H9 (cell line): ENCODE data around the gene AKT1. TPM values are rescaled to one million over a fixed set of nuclear protein-coding genes. Genes with fewer than 3 reads are reported as not detected.

Experiments
- DNase-seq: peaks from one replicate; pipeline ENCODE4 v3.0.0-alpha.2; 2017
- H2AFZ ChIP-seq: one replicate; pipeline ENCODE4 v1.6.1; 2013; ENCODE audit warnings: mild to moderate bottlenecking, low read length, control low read depth, moderate library complexity
- H2AK5ac ChIP-seq: 2 replicates; pipeline ENCODE4 v1.6.1; 2013; ENCODE audit warnings: low read length, control low read depth, mixed read lengths; ENCODE audit not compliant: insufficient read length
- H2BK120ac ChIP-seq: one replicate; pipeline ENCODE4 v1.6.1; 2013; ENCODE audit warnings: low read depth, mild to moderate bottlenecking, low read length, control low read depth, inconsistent platforms; ENCODE audit not compliant: poor library complexity, severe bottlenecking
- H2BK12ac ChIP-seq: 2 replicates; pipeline ENCODE4 v1.6.1; 2013; ENCODE audit warnings: low read length, control low read depth, mixed read lengths, low read depth; ENCODE audit not compliant: insufficient read length
- H2BK15ac ChIP-seq: 2 replicates; pipeline ENCODE4 v1.6.1; 2013; ENCODE audit warnings: low read depth, low read length, control low read depth
- H2BK20ac ChIP-seq: one replicate; pipeline ENCODE4 v1.6.1; 2013; ENCODE audit warnings: low read depth, mild to moderate bottlenecking, low read length, control low read depth, inconsistent platforms; ENCODE audit not compliant: poor library complexity, severe bottlenecking
- H2BK5ac ChIP-seq: 2 replicates; pipeline ENCODE4 v1.6.1; 2013; ENCODE audit warnings: low read length, control low read depth, mixed read lengths; ENCODE audit not compliant: insufficient read length
- H3K14ac ChIP-seq: 2 replicates; pipeline ENCODE4 v1.6.1; 2013; ENCODE audit warnings: low read length, control low read depth; ENCODE audit not compliant: insufficient read depth
- H3K18ac ChIP-seq: 2 replicates; pipeline ENCODE4 v1.6.1; 2013; ENCODE audit warnings: low read depth, mild to moderate bottlenecking, mixed read lengths, low read length, control low read depth; ENCODE audit not compliant: insufficient read length
- H3K23ac ChIP-seq: 2 replicates; pipeline ENCODE4 v1.6.1; 2013; ENCODE audit warnings: low read length, control low read depth, mixed read lengths, low read depth; ENCODE audit not compliant: insufficient read length
- H3K23me2 ChIP-seq: 2 replicates; pipeline ENCODE4 v1.6.1; 2013; ENCODE audit warnings: low read depth, mild to moderate bottlenecking, mixed read lengths, low read length, control low read depth; ENCODE audit not compliant: insufficient read length, poor library complexity, severe bottlenecking
- H3K27ac ChIP-seq: 2 replicates; pipeline ENCODE4 v1.5.1; 2013; ENCODE audit warnings: low read length, control low read depth, mixed read lengths, low read depth; ENCODE audit not compliant: insufficient read length
- H3K27me3 ChIP-seq: 2 replicates; pipeline ENCODE4 v1.6.1; 2013; ENCODE audit warnings: low read length, control low read depth, inconsistent platforms; ENCODE audit not compliant: insufficient read depth
- H3K4ac ChIP-seq: 2 replicates; pipeline ENCODE4 v1.6.1; 2013; ENCODE audit warnings: low read depth, mild to moderate bottlenecking, control low read depth, inconsistent platforms, low read length, moderate library complexity
- H3K4me1 ChIP-seq: 2 replicates; pipeline ENCODE4 v1.6.1; 2013; ENCODE audit warnings: low read length, control low read depth, inconsistent platforms; ENCODE audit not compliant: insufficient read depth
- H3K4me2 ChIP-seq: 2 replicates; pipeline ENCODE4 v1.6.1; 2013; ENCODE audit warnings: low read length, control low read depth, mixed read lengths; ENCODE audit not compliant: insufficient read length, insufficient read depth
- H3K56ac ChIP-seq: 2 replicates; pipeline ENCODE4 v1.6.1; 2013; ENCODE audit warnings: low read depth, mild to moderate bottlenecking, mixed read lengths, low read length, control low read depth; ENCODE audit not compliant: insufficient read length
- H3K79me1 ChIP-seq: 2 replicates; pipeline ENCODE4 v1.6.1; 2013; ENCODE audit warnings: low read depth, mild to moderate bottlenecking, moderate library complexity, low read length, control low read depth, inconsistent platforms; ENCODE audit not compliant: insufficient read depth, poor library complexity, severe bottlenecking
- H3K79me2 ChIP-seq: 2 replicates; pipeline ENCODE4 v1.6.1; 2013; ENCODE audit warnings: low read length, control low read depth, inconsistent platforms; ENCODE audit not compliant: insufficient read depth
- H3K9ac ChIP-seq: 2 replicates; pipeline ENCODE4 v1.6.1; 2013; ENCODE audit warnings: low read length, control low read depth, mixed read lengths; ENCODE audit not compliant: insufficient read length; ENCODE audit errors: extremely low read depth
- H3K9me3 ChIP-seq: one replicate; pipeline ENCODE4 v1.6.1; 2013; ENCODE audit warnings: low read depth, low read length, inconsistent platforms; ENCODE audit not compliant: control insufficient read depth
- H3T11ph ChIP-seq: one replicate; pipeline ENCODE4 v1.6.1; 2013; ENCODE audit warnings: mild to moderate bottlenecking, low read length, control low read depth, inconsistent platforms
- H4K20me1 ChIP-seq: one replicate; pipeline ENCODE4 v1.6.1; 2013; ENCODE audit not compliant: control insufficient read depth, insufficient read length, insufficient read depth
- H4K5ac ChIP-seq: 2 replicates; pipeline ENCODE4 v1.6.1; 2013; ENCODE audit warnings: low read depth, mild to moderate bottlenecking, mixed read lengths, low read length, control low read depth; ENCODE audit not compliant: insufficient read length
- H4K8ac ChIP-seq: replicated peaks from 2 replicates; pipeline ENCODE4 v1.6.1; 2013; ENCODE audit warnings: low read length, control low read depth, mixed read lengths, low read depth; ENCODE audit not compliant: insufficient read length
- H4K91ac ChIP-seq: 2 replicates; pipeline ENCODE4 v1.6.1; 2013; ENCODE audit warnings: low read depth, mild to moderate bottlenecking, moderate library complexity, mixed read lengths, low read length, control low read depth; ENCODE audit not compliant: insufficient read length
- H3K27ac Mint-ChIP-seq, 3 experiments: 2 replicates in 2 of 3; 3 replicates in 1 of 3; pipeline ENCODE4 v1.8.0; 2020 to 2021; ENCODE audit warnings: mixed read lengths in 3 of 3, mild to moderate bottlenecking in 1 of 3, moderate library complexity in 1 of 3
- H3K27me3 Mint-ChIP-seq: 2 replicates; pipeline ENCODE4 v1.8.0; 2021; ENCODE audit warnings: low read depth, mild to moderate bottlenecking, moderate library complexity, mixed read lengths
- H3K36me3 Mint-ChIP-seq, 3 experiments: 2 replicates in 2 of 3; 3 replicates in 1 of 3; pipeline ENCODE4 v1.8.0; 2020 to 2021; ENCODE audit warnings: low read depth in 3 of 3, mixed read lengths in 3 of 3; ENCODE audit not compliant: insufficient read depth in 1 of 3
- H3K4me1 Mint-ChIP-seq, 2 experiments: 2 replicates each; pipeline ENCODE4 v1.8.0; 2020; ENCODE audit warnings: mixed read lengths in 2 of 2
- H3K4me3 Mint-ChIP-seq, 2 experiments: 2 replicates in 1 of 2; 3 replicates in 1 of 2; pipeline ENCODE4 v1.8.0; 2020 to 2021; ENCODE audit warnings: mild to moderate bottlenecking in 2 of 2, mixed read lengths in 2 of 2, moderate library complexity in 1 of 2
- H3K9me3 Mint-ChIP-seq, 2 experiments: 2 replicates in 1 of 2; 3 replicates in 1 of 2; pipeline ENCODE4 v1.8.0; 2020; ENCODE audit warnings: mild to moderate bottlenecking in 2 of 2, mixed read lengths in 2 of 2, moderate library complexity in 1 of 2
- CTCF ChIP-seq: fragments of 200-600 bp; sonication (generic); conservative IDR thresholded peaks from 3 replicates; pipeline ENCODE4 v1.8.0; 2021; ENCODE audit warnings: antibody characterized with exemption, mild to moderate bottlenecking
- WGBS: extraction: QIAGEN DNeasy Blood & Tissue Kit; methylation state at CpG from one replicate; pipeline ENCODE4 v1.1.7; 2013; ENCODE audit warnings: missing lambda C conversion rate, low lambda C conversion rate, mixed read lengths; ENCODE audit not compliant: insufficient read length; ENCODE audit errors: extremely low coverage; 5-methylcytosine and 5-hydroxymethylcytosine counted together
- total RNA-seq: library from RNA; stranded (reverse); gene quantifications from 2 replicates; pipeline ENCODE4 v1.2.1, GENCODE V29; 2021

AKT1 gene
- total RNA-seq, 1 experiment from 2014 or later, result 101 TPM

DNA sequence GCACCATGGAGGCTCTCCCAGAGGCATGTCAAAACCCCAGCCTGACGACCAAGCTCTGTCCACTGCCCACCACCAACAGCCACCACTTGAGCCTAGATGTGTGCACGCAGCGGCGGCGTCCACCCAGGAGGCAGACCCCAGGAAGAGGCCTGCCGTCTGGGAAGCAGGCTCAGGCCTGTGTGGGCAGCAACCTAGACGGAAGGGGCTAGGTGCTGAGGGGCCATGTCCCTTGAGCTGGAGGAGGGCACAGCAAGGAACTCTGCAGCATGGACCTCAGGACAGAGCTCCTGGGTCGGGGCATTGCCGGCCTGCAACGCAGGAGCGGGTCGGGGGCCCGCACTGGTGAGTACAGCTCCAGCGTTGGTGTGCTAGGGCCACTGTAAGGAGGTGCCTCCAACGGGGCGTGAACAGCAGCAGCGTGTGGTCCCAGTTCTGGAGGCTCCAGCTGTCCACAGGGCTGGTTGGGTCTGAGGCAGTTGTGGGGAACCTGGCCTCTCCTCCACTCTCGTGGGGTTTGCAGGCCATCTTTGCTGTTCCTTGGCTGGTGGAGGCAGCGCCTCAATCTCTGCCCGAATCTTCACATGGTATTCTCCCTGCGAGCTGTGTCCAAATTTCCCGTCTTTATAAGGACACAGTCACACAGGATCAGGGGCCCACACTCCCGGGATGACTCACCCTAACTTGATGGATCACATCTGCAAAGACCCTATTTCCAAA lies 25.8 kb upstream of the AKT1 start:
- Histone ChIP-seq H3K4me1 (no peaks in the 10 kb centered on the region), H2BK120ac (no peak overlapping the region), H4K91ac (no peak overlapping the region), H3K79me2 (no peaks in the 10 kb centered on the region), H3K27ac (no peak overlapping the region), H3K4me2 (no peak overlapping the region), H2BK15ac (no peak overlapping the region), H2BK5ac (no peak overlapping the region), H3K14ac (no peak overlapping the region), H2BK20ac (no peak overlapping the region), H3K4ac (no peak overlapping the region), H3K9ac (no peak overlapping the region), H3K27me3 (peaks cover 5% of the 10 kb centered on the region; the same call in 1 of the 2 replicates), H2BK12ac (no peak overlapping the region), H4K20me1 (no peaks in the 10 kb centered on the region), H3K18ac (no peak overlapping the region), H3T11ph (no peak overlapping the region), H3K56ac (no peak overlapping the region), H4K5ac (no peak overlapping the region), H2AK5ac (no peak overlapping the region), H3K9me3 (no peaks in the 10 kb centered on the region), H3K23me2 (peaks cover 12% of the 10 kb centered on the region), H2AFZ (no peak overlapping the region), H3K23ac (no peak overlapping the region), H3K79me1 (no peaks in the 10 kb centered on the region), H4K8ac (no peak overlapping the region)
- H3K9me3 Mint-ChIP-seq, result peaks cover 10 to 12% of the 10 kb centered on the region in 2 experiments
- no peak for TF ChIP-seq CTCF
- H3K27me3 Mint-ChIP-seq, result peaks cover 27% of the 10 kb centered on the region
- peak overlapping the region in 1 of 2 experiments; percentile 29; a peak in 2 of 5 replicates for H3K4me3 Mint-ChIP-seq
- peak; percentile 27 for DNase-seq
- peaks cover 17 to 23% of the 10 kb centered on the region in 2 experiments for H3K4me1 Mint-ChIP-seq
- no peak overlapping the region for H3K27ac Mint-ChIP-seq
- WGBS, result no CpG with 5 or more reads among the region's 23 CpGs
- H3K36me3 Mint-ChIP-seq, result peaks cover 5 to 16% (median 6%) of the 10 kb centered on the region in 3 experiments; a peak in 6 of 7 replicates
